ENCODE data around the gene ABR. TPM values are rescaled to one million over a fixed set of nuclear protein-coding genes. Genes with fewer than 3 reads are reported as not detected.

ABR gene
- total and polyA plus RNA-seq, 4 donors, result 2.7 to 12.9 (median 6.8) TPM

DNA sequence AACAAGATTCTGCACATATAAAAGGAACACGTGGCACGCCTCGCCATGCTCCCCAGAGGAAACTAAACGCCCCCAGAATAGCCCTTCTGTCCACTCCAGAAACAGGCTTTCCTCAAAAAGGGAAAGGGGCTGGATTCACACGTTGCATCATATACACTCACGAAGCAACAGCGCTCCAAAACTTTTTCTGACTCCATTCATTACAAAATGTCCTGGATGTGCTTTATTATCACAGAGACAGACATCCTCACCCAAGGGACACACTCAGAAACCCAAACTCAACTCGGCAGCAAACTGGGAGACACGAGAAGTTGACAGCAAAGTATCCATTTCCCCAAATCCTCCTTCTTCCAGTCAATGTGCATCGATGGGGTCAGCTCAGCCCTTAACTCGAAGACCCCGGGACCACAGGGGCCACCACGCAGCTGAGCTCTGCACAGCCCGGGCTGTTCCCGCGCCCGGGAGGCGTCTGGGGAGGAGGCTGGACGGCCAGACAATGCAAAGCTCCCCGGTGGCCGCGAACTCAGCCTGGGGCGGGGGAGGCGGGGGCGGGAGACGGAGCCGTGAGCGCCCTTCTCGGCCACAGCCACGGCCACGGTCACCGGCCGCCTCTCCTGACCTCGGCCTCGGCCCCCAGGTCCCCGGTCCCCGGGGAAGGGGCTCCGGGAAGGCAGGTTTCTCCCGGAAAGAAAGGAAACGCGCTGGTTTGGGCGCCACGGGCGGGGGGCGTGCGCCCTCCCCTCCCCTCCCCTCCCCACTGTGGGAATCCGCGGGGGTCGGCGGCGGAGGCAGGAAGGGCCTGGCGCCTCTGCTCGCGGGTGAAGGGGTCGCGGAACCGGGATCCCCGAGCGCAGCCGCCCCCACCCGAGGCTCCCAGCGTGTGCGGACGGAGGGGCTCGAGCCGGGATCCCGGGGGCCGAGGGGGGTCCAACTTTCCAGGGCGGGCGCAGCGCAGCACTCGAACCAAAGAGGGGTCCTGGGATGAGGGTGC is 201.4 kb downstream of the ABR start:
- 6% methylated on average over 72 of the region's 72 CpGs for WGBS
- Histone ChIP-seq H3K27me3 (ENCODE audit: control insufficient read depth in 4 of 4, insufficient read depth in 4 of 4, low read length in 3 of 4) (no peaks in the 10 kb centered on the region), H3K9ac (ENCODE audit: low read depth in 1 of 2, low read length in 2 of 2) (no peak overlapping the region), H3K9me3 (ENCODE audit: control insufficient read depth in 4 of 4, low read length in 3 of 4) (no peaks in the 10 kb centered on the region), H3K4me1 (ENCODE audit: control insufficient read depth in 4 of 4, insufficient read depth in 4 of 4, low read length in 3 of 4) (peaks cover 0 to 23% (median 15%) of the 10 kb centered on the region in 4 donors), H3K4me3 (ENCODE audit: low read depth in 1 of 3, low read length in 3 of 3) (peak overlapping the region; percentile 2 to 79 (median 55)), H3K27ac (ENCODE audit: low read depth in 1 of 2, low read length in 2 of 2) (peak overlapping the region in 1 of 2 donors; percentile 25), H3K36me3 (ENCODE audit: control insufficient read depth in 4 of 4, insufficient read depth in 3 of 4, low read depth in 1 of 4, low read length in 3 of 4) (peaks cover 0 to 2% (median 0%) of the 10 kb centered on the region in 4 donors)
- no peak for DNase-seq (ENCODE audit: low spot score)
- TF ChIP-seq RAD21 (IDR thresholded peaks at IDR 0.05), result peak; percentile 3 to 11
- TF ChIP-seq FOXA2 (IDR thresholded peaks at IDR 0.05), result no peak

DNA sequence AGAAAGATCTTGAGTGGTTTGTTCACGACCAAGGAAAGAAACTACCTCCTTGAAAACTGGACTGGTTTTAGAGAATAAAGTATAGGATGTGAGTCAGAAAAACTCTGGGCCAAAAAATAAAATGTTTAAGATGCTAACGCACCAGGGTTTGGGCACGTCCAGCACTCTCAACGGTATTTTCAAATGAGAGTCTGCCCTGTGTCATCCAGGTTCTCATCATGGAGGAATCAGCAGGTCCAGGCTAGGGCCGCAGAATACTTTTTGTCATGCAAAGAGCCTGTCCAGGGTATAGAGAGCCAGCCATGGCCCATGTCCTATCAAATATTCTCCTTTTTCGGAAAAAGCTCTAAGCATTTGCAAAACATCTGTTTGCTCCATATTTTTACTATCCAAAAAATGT is 202.6 kb downstream of the ABR start:
- H3K9ac ChIP-seq (ENCODE audit: low read depth in 1 of 2, low read length in 2 of 2), result no peak overlapping the region

More for the DNA sequence above, 202.6 kb downstream of the ABR start:
- WGBS, result 94% methylated on average over 6 of the region's 6 CpGs
- Histone ChIP-seq H3K9me3 (ENCODE audit: control insufficient read depth in 4 of 4, low read length in 3 of 4) (no peaks in the 10 kb centered on the region), H3K36me3 (ENCODE audit: control insufficient read depth in 4 of 4, insufficient read depth in 3 of 4, low read depth in 1 of 4, low read length in 3 of 4) (peaks cover 0 to 2% (median 0%) of the 10 kb centered on the region in 4 donors), H3K4me1 (ENCODE audit: control insufficient read depth in 4 of 4, insufficient read depth in 4 of 4, low read length in 3 of 4) (peaks cover 0 to 23% (median 15%) of the 10 kb centered on the region in 4 donors), H3K27ac (ENCODE audit: low read depth in 1 of 2, low read length in 2 of 2) (no peak overlapping the region), H3K4me3 (ENCODE audit: low read depth in 1 of 3, low read length in 3 of 3) (no peak overlapping the region), H3K27me3 (ENCODE audit: control insufficient read depth in 4 of 4, insufficient read depth in 4 of 4, low read length in 3 of 4) (no peaks in the 10 kb centered on the region)
- TF ChIP-seq, protein P1, sequence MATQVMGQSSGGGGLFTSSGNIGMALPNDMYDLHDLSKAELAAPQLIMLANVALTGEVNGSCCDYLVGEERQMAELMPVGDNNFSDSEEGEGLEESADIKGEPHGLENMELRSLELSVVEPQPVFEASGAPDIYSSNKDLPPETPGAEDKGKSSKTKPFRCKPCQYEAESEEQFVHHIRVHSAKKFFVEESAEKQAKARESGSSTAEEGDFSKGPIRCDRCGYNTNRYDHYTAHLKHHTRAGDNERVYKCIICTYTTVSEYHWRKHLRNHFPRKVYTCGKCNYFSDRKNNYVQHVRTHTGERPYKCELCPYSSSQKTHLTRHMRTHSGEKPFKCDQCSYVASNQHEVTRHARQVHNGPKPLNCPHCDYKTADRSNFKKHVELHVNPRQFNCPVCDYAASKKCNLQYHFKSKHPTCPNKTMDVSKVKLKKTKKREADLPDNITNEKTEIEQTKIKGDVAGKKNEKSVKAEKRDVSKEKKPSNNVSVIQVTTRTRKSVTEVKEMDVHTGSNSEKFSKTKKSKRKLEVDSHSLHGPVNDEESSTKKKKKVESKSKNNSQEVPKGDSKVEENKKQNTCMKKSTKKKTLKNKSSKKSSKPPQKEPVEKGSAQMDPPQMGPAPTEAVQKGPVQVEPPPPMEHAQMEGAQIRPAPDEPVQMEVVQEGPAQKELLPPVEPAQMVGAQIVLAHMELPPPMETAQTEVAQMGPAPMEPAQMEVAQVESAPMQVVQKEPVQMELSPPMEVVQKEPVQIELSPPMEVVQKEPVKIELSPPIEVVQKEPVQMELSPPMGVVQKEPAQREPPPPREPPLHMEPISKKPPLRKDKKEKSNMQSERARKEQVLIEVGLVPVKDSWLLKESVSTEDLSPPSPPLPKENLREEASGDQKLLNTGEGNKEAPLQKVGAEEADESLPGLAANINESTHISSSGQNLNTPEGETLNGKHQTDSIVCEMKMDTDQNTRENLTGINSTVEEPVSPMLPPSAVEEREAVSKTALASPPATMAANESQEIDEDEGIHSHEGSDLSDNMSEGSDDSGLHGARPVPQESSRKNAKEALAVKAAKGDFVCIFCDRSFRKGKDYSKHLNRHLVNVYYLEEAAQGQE (IDR thresholded peaks at IDR 0.05), result no peak
- TF ChIP-seq, protein P2, sequence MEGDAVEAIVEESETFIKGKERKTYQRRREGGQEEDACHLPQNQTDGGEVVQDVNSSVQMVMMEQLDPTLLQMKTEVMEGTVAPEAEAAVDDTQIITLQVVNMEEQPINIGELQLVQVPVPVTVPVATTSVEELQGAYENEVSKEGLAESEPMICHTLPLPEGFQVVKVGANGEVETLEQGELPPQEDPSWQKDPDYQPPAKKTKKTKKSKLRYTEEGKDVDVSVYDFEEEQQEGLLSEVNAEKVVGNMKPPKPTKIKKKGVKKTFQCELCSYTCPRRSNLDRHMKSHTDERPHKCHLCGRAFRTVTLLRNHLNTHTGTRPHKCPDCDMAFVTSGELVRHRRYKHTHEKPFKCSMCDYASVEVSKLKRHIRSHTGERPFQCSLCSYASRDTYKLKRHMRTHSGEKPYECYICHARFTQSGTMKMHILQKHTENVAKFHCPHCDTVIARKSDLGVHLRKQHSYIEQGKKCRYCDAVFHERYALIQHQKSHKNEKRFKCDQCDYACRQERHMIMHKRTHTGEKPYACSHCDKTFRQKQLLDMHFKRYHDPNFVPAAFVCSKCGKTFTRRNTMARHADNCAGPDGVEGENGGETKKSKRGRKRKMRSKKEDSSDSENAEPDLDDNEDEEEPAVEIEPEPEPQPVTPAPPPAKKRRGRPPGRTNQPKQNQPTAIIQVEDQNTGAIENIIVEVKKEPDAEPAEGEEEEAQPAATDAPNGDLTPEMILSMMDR (IDR thresholded peaks at IDR 0.05; ENCODE audit: low read depth, low read length, missing input control), result no peak
- TF ChIP-seq, protein P3, sequence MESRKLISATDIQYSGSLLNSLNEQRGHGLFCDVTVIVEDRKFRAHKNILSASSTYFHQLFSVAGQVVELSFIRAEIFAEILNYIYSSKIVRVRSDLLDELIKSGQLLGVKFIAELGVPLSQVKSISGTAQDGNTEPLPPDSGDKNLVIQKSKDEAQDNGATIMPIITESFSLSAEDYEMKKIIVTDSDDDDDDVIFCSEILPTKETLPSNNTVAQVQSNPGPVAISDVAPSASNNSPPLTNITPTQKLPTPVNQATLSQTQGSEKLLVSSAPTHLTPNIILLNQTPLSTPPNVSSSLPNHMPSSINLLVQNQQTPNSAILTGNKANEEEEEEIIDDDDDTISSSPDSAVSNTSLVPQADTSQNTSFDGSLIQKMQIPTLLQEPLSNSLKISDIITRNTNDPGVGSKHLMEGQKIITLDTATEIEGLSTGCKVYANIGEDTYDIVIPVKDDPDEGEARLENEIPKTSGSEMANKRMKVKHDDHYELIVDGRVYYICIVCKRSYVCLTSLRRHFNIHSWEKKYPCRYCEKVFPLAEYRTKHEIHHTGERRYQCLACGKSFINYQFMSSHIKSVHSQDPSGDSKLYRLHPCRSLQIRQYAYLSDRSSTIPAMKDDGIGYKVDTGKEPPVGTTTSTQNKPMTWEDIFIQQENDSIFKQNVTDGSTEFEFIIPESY (IDR thresholded peaks at IDR 0.05), result no peak
- TF ChIP-seq, protein P4, sequence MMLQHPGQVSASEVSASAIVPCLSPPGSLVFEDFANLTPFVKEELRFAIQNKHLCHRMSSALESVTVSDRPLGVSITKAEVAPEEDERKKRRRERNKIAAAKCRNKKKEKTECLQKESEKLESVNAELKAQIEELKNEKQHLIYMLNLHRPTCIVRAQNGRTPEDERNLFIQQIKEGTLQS (IDR thresholded peaks at IDR 0.05), result no peak
- DNase-seq (ENCODE audit: low spot score), result no peak

Data from liver (tissue), 9 donors.